Measurements from ENCODE around the gene BICRAL. TPM values are rescaled to one million over a fixed set of nuclear protein-coding genes. Genes with fewer than 3 reads are reported as not detected.
"Not testable (repeated sequence)": the region's sequence is repeated elsewhere in the genome, so short reads cannot be mapped to it uniquely, and the experiment has no call there.

BICRAL gene
- total RNA-seq, 1 donor from 2014 or later = 25.5 TPM

GRCh38 chr6:42766163-42766670 lies 15.6 kb upstream of the BICRAL start:
- ChIA-PET CTCF (no interaction called here), POLR2A (interaction anchor here (1.3 to 27.3 kb wide), 2 partner anchors 15 to 21 kb away, joined by 6 to 1220 read pairs; partner anchors contain the start of genes BICRAL and TBCC)
- ATAC-seq (ENCODE audit: low read depth) (no peak), DNase-seq (no peak)
- peaks cover 15% of the 10 kb centered on the region for H3K36me3 Mint-ChIP-seq (ENCODE audit: low read depth)
- no peaks in the 10 kb centered on the region for H3K9me3 Mint-ChIP-seq
- no peak for TF ChIP-seq CTCF (IDR thresholded peaks at IDR 0.05)
- intact Hi-C loops (cut with micrococcal nuclease) = no loop called here
- peaks cover 12% of the 10 kb centered on the region for H3K4me1 Mint-ChIP-seq
- no peak overlapping the region for H3K4me3 Mint-ChIP-seq
- no peaks in the 10 kb centered on the region for H3K27me3 Mint-ChIP-seq
- H3K27ac Mint-ChIP-seq = no peak overlapping the region

GRCh38 chr6:42769051-42769450 lies 12.8 kb upstream of the BICRAL start:
- ATAC-seq (ENCODE audit: low read depth) = no peak
- CTCF ChIA-PET = interaction anchor here (1.1 kb wide), 1 partner anchor 43 kb away, joined by 4 read pairs; no protein-coding TSS in a partner anchor
- Mint-ChIP-seq H3K27me3 (no peaks in the 10 kb centered on the region), H3K9me3 (no peaks in the 10 kb centered on the region), H3K27ac (no peak overlapping the region), H3K4me1 (peaks cover 32% of the 10 kb centered on the region), H3K4me3 (no peak overlapping the region), H3K36me3 (ENCODE audit: low read depth) (peaks cover 13% of the 10 kb centered on the region)
- DNase-seq = no peak
- intact Hi-C loops (cut with micrococcal nuclease) = no loop called here
- no peak for TF ChIP-seq CTCF (IDR thresholded peaks at IDR 0.05)
- POLR2A ChIA-PET = interaction anchor here (0.6 to 27.3 kb wide), 4 partner anchors 16 to 253 kb away, joined by 3 to 1220 read pairs (median 197); partner anchors contain the start of genes BICRAL and TBCC

GRCh38 chr6:42769836-42770235 lies 12.0 kb upstream of the BICRAL start:
- POLR2A ChIA-PET = interaction anchor here (0.6 to 27.3 kb wide), 7 partner anchors 15 to 198 kb away, joined by 3 to 1220 read pairs (median 5); partner anchors contain the start of genes BICRAL, CNPY3 and TBCC
- Mint-ChIP-seq H3K4me1 (peaks cover 40% of the 10 kb centered on the region), H3K36me3 (ENCODE audit: low read depth) (peaks cover 13% of the 10 kb centered on the region), H3K27ac (peak overlapping the region; percentile 70), H3K4me3 (no peak overlapping the region), H3K9me3 (no peaks in the 10 kb centered on the region), H3K27me3 (no peaks in the 10 kb centered on the region)
- DNase-seq (no peak), ATAC-seq (ENCODE audit: low read depth) (no peak)
- intact Hi-C loops (cut with micrococcal nuclease) = loop anchor here (5.0 kb wide), 1 partner anchor 857 kb away; the partner anchor contains the start of gene GTPBP2
- TF ChIP-seq CTCF (IDR thresholded peaks at IDR 0.05) = no peak
- CTCF ChIA-PET = no interaction called here

GRCh38 chr6:42771741-42772100 lies 10.1 kb upstream of the BICRAL start:
- intact Hi-C loops (cut with micrococcal nuclease) = loop anchor here (1.0 to 5.0 kb wide), 4 partner anchors 11 to 856 kb away; partner anchors contain the start of genes BICRAL, GTPBP2, RPL7L1 and TBCC
- POLR2A ChIA-PET = interaction anchor here (0.6 to 27.3 kb wide), 13 partner anchors 9 to 858 kb away, joined by 3 to 1220 read pairs (median 5); partner anchors contain the start of genes BICRAL, CUL7, CUL9 and GTPBP2
- DNase-seq (no peak), ATAC-seq (ENCODE audit: low read depth) (no peak)
- Mint-ChIP-seq H3K4me1 (peaks cover 57% of the 10 kb centered on the region), H3K36me3 (ENCODE audit: low read depth) (peaks cover 7% of the 10 kb centered on the region), H3K27me3 (no peaks in the 10 kb centered on the region), H3K27ac (peak overlapping the region; percentile 99), H3K4me3 (peak overlapping the region; percentile 85), H3K9me3 (no peaks in the 10 kb centered on the region)
- no peak for TF ChIP-seq CTCF (IDR thresholded peaks at IDR 0.05)
- CTCF ChIA-PET = interaction anchor here (1.1 to 1.3 kb wide), 2 partner anchors 25 to 28 kb away, joined by 3 to 4 read pairs; partner anchors contain the start of gene TBCC

- no peak for ATAC-seq (ENCODE audit: low read depth)
- intact Hi-C loops (cut with micrococcal nuclease) = loop anchor here (2.0 to 5.0 kb wide), 2 partner anchors 47 to 853 kb away; partner anchors contain the start of gene GTPBP2
- CTCF ChIA-PET = no interaction called here
- no peak for DNase-seq
- peak overlapping the region; percentile 84 for H3K4me3 Mint-ChIP-seq
- H3K9me3 Mint-ChIP-seq = no peaks in the 10 kb centered on the region
- no peak for TF ChIP-seq CTCF (IDR thresholded peaks at IDR 0.05)
- H3K4me1 Mint-ChIP-seq = peaks cover 79% of the 10 kb centered on the region
- POLR2A ChIA-PET = interaction anchor here (1.0 to 27.3 kb wide), 5 partner anchors 11 to 113 kb away, joined by 3 to 1220 read pairs (median 21); partner anchors contain the start of genes BICRAL, RPL7L1 and TBCC
- H3K27me3 Mint-ChIP-seq = no peaks in the 10 kb centered on the region
- no peaks in the 10 kb centered on the region for H3K36me3 Mint-ChIP-seq (ENCODE audit: low read depth)
- H3K27ac Mint-ChIP-seq = peak overlapping the region; percentile 98
Measured at GRCh38 chr6:42774201-42774600, 7.7 kb upstream of the BICRAL start.

GRCh38 chr6:42774821-42775487 lies 6.9 kb upstream of the BICRAL start:
- H3K9me3 Mint-ChIP-seq = not testable (repeated sequence)

More at GRCh38 chr6:42774821-42775487, 6.9 kb upstream of the BICRAL start:
- H3K27ac Mint-ChIP-seq = peak overlapping the region; percentile 98
- peaks cover 84% of the 10 kb centered on the region for H3K4me1 Mint-ChIP-seq
- peak overlapping the region; percentile 84 for H3K4me3 Mint-ChIP-seq
- intact Hi-C loops (cut with micrococcal nuclease) = loop anchor here (1.0 to 5.0 kb wide), 3 partner anchors 29 to 852 kb away; partner anchors contain the start of genes GTPBP2 and TBCC
- DNase-seq = peak; percentile 59
- not testable (repeated sequence) for H3K36me3 Mint-ChIP-seq (ENCODE audit: low read depth); H3K27me3 Mint-ChIP-seq
- POLR2A ChIA-PET = interaction anchor here (0.6 to 27.3 kb wide), 14 partner anchors 10 to 681 kb away, joined by 3 to 1220 read pairs (median 4); partner anchors contain the start of genes BICRAL, CUL7, PPP2R5D and RPL7L1
- ATAC-seq (ENCODE audit: low read depth) = peak; percentile 69
- CTCF ChIA-PET = interaction anchor here (0.8 kb wide), 1 partner anchor 29 kb away, joined by 3 read pairs; the partner anchor contains the start of gene TBCC

All from activated B cell treated with CpG ODN at 0.5 μM for 24 hours (primary cell).